GM10248 (cell line): ENCODE results near the gene CALR3.
"Not testable (repeated sequence)": the region's sequence is repeated elsewhere in the genome, so short reads cannot be mapped to it uniquely, and the experiment has no call there.

ENCODE experiments used
- CTCF ChIA-PET: fragments of 300-600 bp; sonication (Branson Sonifier 250); formaldehyde crosslinking; extraction: SDS; loops from one replicate; lab custom pipeline; 2021; ENCODE audit warnings: antibody characterized with exemption; lab: Yijun Ruan, JAX
- POLR2A ChIA-PET: fragments of 350-650 bp; sonication (Branson Sonifier 250); formaldehyde crosslinking; extraction: SDS; loops from one replicate; lab custom pipeline; 2020; ENCODE audit warnings: antibody characterized with exemption; lab: Yijun Ruan, JAX
- DNase-seq: peaks from one replicate; pipeline ENCODE4 v3.0.0; 2012; ENCODE audit errors: extremely low spot score
- TF ChIP-seq, protein P1 (sequence below): IDR thresholded peaks from 2 replicates; pipeline ENCODE4 v1.5.1; 2012; ENCODE audit warnings: mild to moderate bottlenecking, low read depth; ENCODE audit errors: extremely low read depth, missing control alignments, control extremely low read depth

The CALR3 gene

DNA sequence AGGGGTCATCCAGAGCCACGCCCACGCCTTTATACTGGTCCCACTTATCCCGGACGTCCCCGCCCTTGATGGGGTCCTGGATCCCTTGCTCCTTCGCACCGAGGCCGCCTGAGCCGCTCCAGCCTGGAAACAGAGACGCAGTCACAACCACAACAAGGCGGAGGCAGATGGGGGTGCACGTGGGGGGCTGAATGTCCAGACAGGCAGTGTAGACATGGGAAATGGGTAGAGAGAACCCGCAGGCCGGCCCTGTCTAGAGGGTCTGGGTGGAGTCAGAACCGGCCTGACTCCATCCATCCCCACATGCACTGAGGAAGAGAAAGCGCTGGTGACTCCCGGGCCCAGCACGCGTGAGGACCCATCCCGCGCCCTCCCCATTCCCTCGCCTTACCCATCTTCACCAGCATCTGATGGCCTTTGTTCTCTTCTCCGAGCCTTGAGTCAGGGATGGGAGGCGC, 23.3 kb upstream of the CALR3 start:
- no peak for DNase-seq
- TF ChIP-seq, protein P1, sequence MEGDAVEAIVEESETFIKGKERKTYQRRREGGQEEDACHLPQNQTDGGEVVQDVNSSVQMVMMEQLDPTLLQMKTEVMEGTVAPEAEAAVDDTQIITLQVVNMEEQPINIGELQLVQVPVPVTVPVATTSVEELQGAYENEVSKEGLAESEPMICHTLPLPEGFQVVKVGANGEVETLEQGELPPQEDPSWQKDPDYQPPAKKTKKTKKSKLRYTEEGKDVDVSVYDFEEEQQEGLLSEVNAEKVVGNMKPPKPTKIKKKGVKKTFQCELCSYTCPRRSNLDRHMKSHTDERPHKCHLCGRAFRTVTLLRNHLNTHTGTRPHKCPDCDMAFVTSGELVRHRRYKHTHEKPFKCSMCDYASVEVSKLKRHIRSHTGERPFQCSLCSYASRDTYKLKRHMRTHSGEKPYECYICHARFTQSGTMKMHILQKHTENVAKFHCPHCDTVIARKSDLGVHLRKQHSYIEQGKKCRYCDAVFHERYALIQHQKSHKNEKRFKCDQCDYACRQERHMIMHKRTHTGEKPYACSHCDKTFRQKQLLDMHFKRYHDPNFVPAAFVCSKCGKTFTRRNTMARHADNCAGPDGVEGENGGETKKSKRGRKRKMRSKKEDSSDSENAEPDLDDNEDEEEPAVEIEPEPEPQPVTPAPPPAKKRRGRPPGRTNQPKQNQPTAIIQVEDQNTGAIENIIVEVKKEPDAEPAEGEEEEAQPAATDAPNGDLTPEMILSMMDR = no peak
- ChIA-PET CTCF (interaction anchor here (0.9 to 2.5 kb wide), 2 partner anchors 9 to 11 kb away, joined by 4 to 11 read pairs; no protein-coding TSS in a partner anchor), POLR2A (no interaction called here)

DNA sequence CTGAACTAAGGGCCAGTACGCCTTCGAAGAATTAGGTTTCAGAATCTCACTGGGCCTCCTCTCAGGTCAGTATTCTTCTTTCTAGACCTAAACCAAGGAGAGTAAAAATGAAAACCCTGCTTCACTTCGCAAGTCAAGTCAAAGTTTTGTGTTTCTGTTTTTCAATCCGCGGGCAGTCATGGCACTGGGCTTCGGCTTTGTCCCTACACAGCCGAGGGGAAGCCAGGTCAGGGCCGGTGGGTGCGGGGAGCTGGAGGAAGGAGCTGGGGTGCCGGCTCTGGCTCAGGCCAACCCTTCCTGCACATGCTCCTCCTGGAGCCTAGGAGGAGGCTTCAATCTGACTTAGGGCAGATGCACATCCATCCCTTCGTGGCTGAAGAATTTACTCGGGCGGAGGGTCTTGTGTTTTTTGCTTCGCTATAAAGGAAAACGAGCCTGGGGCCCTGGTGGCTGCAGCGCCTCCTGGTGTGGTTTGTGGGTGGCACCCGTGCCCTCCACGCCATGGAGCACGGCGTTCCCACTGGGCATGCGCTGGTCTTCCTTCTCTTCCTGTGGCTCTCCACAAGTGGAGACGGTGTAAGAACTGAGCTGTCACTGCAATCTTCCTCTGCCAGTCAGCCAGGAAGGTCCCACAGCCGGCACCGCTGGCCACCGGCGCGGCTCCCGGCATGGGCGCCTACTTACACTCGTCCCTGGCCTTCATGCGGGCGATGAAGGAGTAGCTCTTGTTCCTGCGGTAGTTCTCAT, 22.7 kb upstream of the CALR3 start:
- ChIA-PET POLR2A (no interaction called here), CTCF (interaction anchor here (0.9 to 2.5 kb wide), 3 partner anchors 10 to 23 kb away, joined by 3 to 11 read pairs (median 4); partner anchors contain the start of gene CALR3)

DNA sequence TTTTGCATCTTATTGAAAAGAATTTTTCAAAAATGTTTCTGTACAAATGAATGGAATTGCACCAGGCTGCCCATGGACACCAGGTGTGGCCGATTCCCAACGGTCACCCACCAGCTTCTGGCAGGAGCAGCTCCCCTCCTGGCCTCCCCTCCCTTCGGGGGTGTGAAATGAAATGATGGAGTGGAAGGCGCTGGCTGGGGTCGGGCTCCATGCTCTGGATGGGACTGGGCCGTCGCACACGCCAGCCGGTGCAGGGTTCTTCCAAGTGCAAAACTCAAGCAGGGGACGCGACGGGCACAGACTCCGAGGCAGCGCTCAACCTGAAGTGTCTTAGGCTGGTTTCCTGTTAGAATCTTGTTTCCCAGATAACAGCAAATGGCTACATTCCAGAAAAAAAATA, 22.1 kb upstream of the CALR3 start:
- DNase-seq = no peak
- TF ChIP-seq, protein P1 = no peak
- ChIA-PET CTCF (interaction anchor here (1.2 to 2.5 kb wide), 2 partner anchors 10 to 22 kb away, joined by 3 to 11 read pairs; partner anchors contain the start of gene CALR3), POLR2A (no interaction called here)

More for the DNA sequence above, 22.7 kb upstream of the CALR3 start:
- TF ChIP-seq, protein P1 = no peak
- DNase-seq = no peak

GRCh38 chr19:16516923-16517610, 21.1 kb upstream of the CALR3 start:
- CTCF ChIA-PET = interaction anchor here (1.2 to 2.5 kb wide), 2 partner anchors 9 to 21 kb away, joined by 3 to 11 read pairs; partner anchors contain the start of gene CALR3

GRCh38 chr19:16516381-16516780, 20.4 kb upstream of the CALR3 start:
- CTCF ChIA-PET = interaction anchor here (1.1 kb wide), 1 partner anchor 74 kb away, joined by 3 read pairs; no protein-coding TSS in a partner anchor
- DNase-seq = no peak
- POLR2A ChIA-PET = no interaction called here
- TF ChIP-seq, protein P1 = no peak

More at GRCh38 chr19:16516923-16517610, 21.1 kb upstream of the CALR3 start:
- DNase-seq = no peak
- TF ChIP-seq, protein P1 = no peak
- POLR2A ChIA-PET = interaction anchor here (0.6 to 0.8 kb wide), 3 partner anchors 17 to 65 kb away, joined by 3 read pairs; no protein-coding TSS in a partner anchor

- TF ChIP-seq, protein P1 = no peak
- ChIA-PET POLR2A (interaction anchor here (1.0 kb wide), 1 partner anchor 18 kb away, joined by 5 read pairs; no protein-coding TSS in a partner anchor), CTCF (no interaction called here)
- no peak for DNase-seq
Observed at GRCh38 chr19:16514383-16515019, 18.5 kb upstream of the CALR3 start.

- CTCF ChIA-PET, DNase-seq, POLR2A ChIA-PET: not testable (repeated sequence)
Observed at GRCh38 chr19:16512611-16513010, 16.6 kb upstream of the CALR3 start.
